DND-41 (cell line): ENCODE measurements around the gene KRT12.

ENCODE experiments used
- ATAC-seq: fragments of 200-7000 bp; cut with Tn5 transposase; 3 replicates; pipeline ENCODE4 v1.9.1; 2021; ENCODE audit warnings: low read depth; ENCODE audit not compliant: insufficient read depth
- DNase-seq: peaks from one replicate; pipeline ENCODE4 v3.0.0-alpha.2; 2020
- H2AFZ ChIP-seq: 2 replicates; pipeline ENCODE4 v1.6.0; 2012; ENCODE audit warnings: low read depth, low read length
- H3K27ac ChIP-seq: 2 replicates; pipeline ENCODE4 v1.5.1; 2012; ENCODE audit warnings: low read length, inconsistent platforms
- H3K27me3 ChIP-seq: fragments of 200-600 bp; sonication (generic); 2 replicates; pipeline ENCODE4 v1.6.0; 2012; ENCODE audit warnings: low read length, mild to moderate bottlenecking, inconsistent platforms; ENCODE audit not compliant: insufficient read depth, poor library complexity
- H3K36me3 ChIP-seq: 2 replicates; pipeline ENCODE4 v1.5.1; 2012; ENCODE audit warnings: low read length, inconsistent platforms; ENCODE audit not compliant: insufficient read depth
- H3K4me1 ChIP-seq: 2 replicates; pipeline ENCODE4 v1.5.1; 2012; ENCODE audit warnings: mild to moderate bottlenecking, low read length; ENCODE audit not compliant: insufficient read depth
- H3K4me2 ChIP-seq: 2 replicates; pipeline ENCODE4 v1.6.0; 2012; ENCODE audit warnings: mild to moderate bottlenecking, moderate library complexity, low read length, inconsistent platforms; ENCODE audit not compliant: insufficient read depth
- H3K4me3 ChIP-seq, 2 experiments: fragments of 200-600 bp in 1 of 2; shearing (Covaris generic) in 1 of 2; 2 replicates each; pipeline ENCODE4 v1.5.1; 2012 to 2016; ENCODE audit warnings: inconsistent platforms in 2 of 2, low read length in 2 of 2, mild to moderate bottlenecking in 2 of 2, low read depth in 1 of 2, moderate library complexity in 1 of 2
- H3K79me2 ChIP-seq: 2 replicates; pipeline ENCODE4 v1.6.0; 2012; ENCODE audit warnings: low read length, inconsistent platforms; ENCODE audit not compliant: insufficient read depth
- H3K9ac ChIP-seq: 2 replicates; pipeline ENCODE4 v1.6.0; 2012; ENCODE audit warnings: low read depth, mild to moderate bottlenecking, inconsistent platforms, low read length, moderate library complexity
- H3K9me3 ChIP-seq: 2 replicates; pipeline ENCODE4 v1.5.1; 2012; ENCODE audit warnings: low read length, moderate library complexity, mild to moderate bottlenecking, inconsistent platforms; ENCODE audit not compliant: insufficient read depth, severe bottlenecking
- H4K20me1 ChIP-seq: 2 replicates; pipeline ENCODE4 v1.6.0; 2012; ENCODE audit warnings: low read length; ENCODE audit not compliant: insufficient read depth
- CTCF ChIP-seq: IDR thresholded peaks from 2 replicates; pipeline ENCODE4 v1.5.1; 2012; ENCODE audit warnings: borderline replicate concordance, low read length, moderate library complexity, mild to moderate bottlenecking; ENCODE audit not compliant: poor library complexity, severe bottlenecking; ENCODE audit errors: extremely low read depth
- EZH2 ChIP-seq: IDR thresholded peaks from 3 replicates; pipeline ENCODE4 v1.6.1; 2012; ENCODE audit warnings: borderline replicate concordance, low read depth, mild to moderate bottlenecking, moderate library complexity, low read length, inconsistent platforms; ENCODE audit not compliant: severe bottlenecking

Gene KRT12

GRCh38 chr17:40854175-40854814 is 12.7 kb downstream of the KRT12 start:
- no peak for ATAC-seq
- TF ChIP-seq CTCF, result no peak

GRCh38 chr17:40852364-40852763 is 14.7 kb downstream of the KRT12 start:
- Histone ChIP-seq H3K4me2 (no peak overlapping the region), H3K4me1 (no peaks in the 10 kb centered on the region), H3K9me3 (no peaks in the 10 kb centered on the region), H3K27ac (no peak overlapping the region), H3K27me3 (peaks cover 8% of the 10 kb centered on the region), H3K9ac (no peak overlapping the region), H3K4me3 (no peak overlapping the region), H3K36me3 (no peaks in the 10 kb centered on the region), H3K79me2 (no peaks in the 10 kb centered on the region), H2AFZ (no peak overlapping the region), H4K20me1 (no peaks in the 10 kb centered on the region)
- no peak for TF ChIP-seq EZH2
- TF ChIP-seq CTCF, result no peak
- ATAC-seq (no peak), DNase-seq (no peak)

More at GRCh38 chr17:40854175-40854814, 12.7 kb downstream of the KRT12 start:
- H3K9me3 ChIP-seq, result no peaks in the 10 kb centered on the region
- H3K27ac ChIP-seq, result no peak overlapping the region
- no peaks in the 10 kb centered on the region for H3K36me3 ChIP-seq
- DNase-seq, result no peak
- H3K4me3 ChIP-seq, result no peak overlapping the region
- no peak overlapping the region for H3K9ac ChIP-seq
- H2AFZ ChIP-seq, result no peak overlapping the region
- H3K79me2 ChIP-seq, result no peaks in the 10 kb centered on the region
- no peak overlapping the region for H3K4me2 ChIP-seq
- H3K4me1 ChIP-seq, result no peaks in the 10 kb centered on the region
- H3K27me3 ChIP-seq, result peaks cover 8% of the 10 kb centered on the region
- H4K20me1 ChIP-seq, result no peaks in the 10 kb centered on the region

DNA sequence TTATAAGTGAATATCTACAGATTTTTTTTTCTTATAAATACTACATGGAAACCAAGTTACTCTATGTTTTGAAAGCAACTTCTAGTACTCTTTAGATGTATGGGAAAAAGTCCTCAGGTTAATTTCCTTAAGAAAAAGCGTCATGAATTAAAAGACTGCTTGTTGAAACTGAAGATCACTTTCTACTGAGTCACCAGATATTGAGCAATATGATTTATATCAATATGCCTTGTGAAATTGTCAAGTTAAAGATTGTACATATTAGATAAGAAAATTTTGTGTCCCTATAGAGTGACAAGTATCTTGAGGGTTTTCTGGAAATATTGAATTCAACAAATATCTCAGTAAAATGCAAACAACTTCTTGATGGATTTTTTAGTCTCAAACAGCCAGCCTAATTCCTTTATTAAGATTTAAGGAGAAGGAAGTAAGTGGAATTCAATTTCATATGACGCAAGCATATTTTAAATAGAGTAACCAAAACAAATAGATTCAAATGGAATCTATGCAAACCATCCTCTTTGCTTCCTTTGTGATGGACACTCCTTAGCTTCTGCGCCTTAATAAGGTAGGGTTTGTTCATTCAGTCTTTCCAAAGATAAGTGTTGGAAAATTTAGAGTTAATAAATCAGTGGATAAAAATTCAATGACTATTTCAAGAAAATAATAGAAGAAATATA is 16.6 kb downstream of the KRT12 start:
- no peaks in the 10 kb centered on the region for H3K9me3 ChIP-seq
- no peaks in the 10 kb centered on the region for H3K79me2 ChIP-seq
- H3K4me2 ChIP-seq, result no peak overlapping the region
- H4K20me1 ChIP-seq, result no peaks in the 10 kb centered on the region
- no peak overlapping the region for H3K9ac ChIP-seq
- no peak overlapping the region for H2AFZ ChIP-seq
- H3K27ac ChIP-seq, result no peak overlapping the region
- H3K36me3 ChIP-seq, result no peaks in the 10 kb centered on the region
- no peak for DNase-seq
- no peak overlapping the region for H3K4me3 ChIP-seq
- TF ChIP-seq CTCF (no peak), EZH2 (no peak)
- ATAC-seq, result no peak
- H3K27me3 ChIP-seq, result peaks cover 8% of the 10 kb centered on the region
- no peaks in the 10 kb centered on the region for H3K4me1 ChIP-seq
